Adrenal gland (tissue), 12 donors: ENCODE data around the gene DGKH. TPM values are rescaled to one million over a fixed set of nuclear protein-coding genes. Genes with fewer than 3 reads are reported as not detected.

Experiments
- DNase-seq, 7 donors: peaks; one replicate each; pipeline ENCODE4 v3.0.0-alpha.2; 2019 to 2020
- H3K27ac ChIP-seq, 5 donors: fragments of 200-600 bp; sonication (generic) in 4 of 5; 1 replicate in 3 of 5; 2 replicates in 2 of 5; pipeline versions ENCODE4 v1.5.1 to v1.8.0; 2016 to 2020; ENCODE audit warnings: mild to moderate bottlenecking in 1 of 5
- H3K27me3 ChIP-seq: fragments of 200-600 bp; 2 replicates; pipeline ENCODE4 v1.8.0; 2021
- H3K36me3 ChIP-seq, 2 donors: fragments of 200-600 bp; replicated peaks in 1 of 2; 1 replicate in 1 of 2; 2 replicates in 1 of 2; pipeline versions ENCODE4 v1.5.1 to v1.8.0; 2018 to 2022
- H3K4me1 ChIP-seq, 2 donors: fragments of 200-600 bp; replicated peaks in 1 of 2; 1 replicate in 1 of 2; 2 replicates in 1 of 2; pipeline versions ENCODE4 v1.5.1 to v1.8.0; 2018 to 2021
- H3K4me3 ChIP-seq, 4 donors: fragments of 200-600 bp; sonication (generic) in 3 of 4; one replicate each; pipeline ENCODE4 v1.5.1; 2016 to 2018
- H3K9me3 ChIP-seq, 3 donors: fragments of 200-600 bp; sonication (generic) in 1 of 3; replicated peaks in 1 of 3; 1 replicate in 2 of 3; 2 replicates in 1 of 3; pipeline versions ENCODE4 v1.5.1 to v1.8.0; 2016 to 2021
- CTCF ChIP-seq, 6 experiments: fragments of 450-650 bp in 4 of 6; fragments of 200-600 bp in 2 of 6; sonication (generic) in 1 of 6; IDR thresholded peaks; 1 replicate in 5 of 6; 2 replicates in 1 of 6; pipeline versions ENCODE4 v1.5.1 to v1.8.0; 2016 to 2021; ENCODE audit warnings: antibody characterized with exemption in 6 of 6, mild to moderate bottlenecking in 2 of 6, moderate library complexity in 1 of 6
- POLR2A ChIP-seq, 2 donors: fragments of 450-650 bp; IDR thresholded peaks; one replicate each; pipeline ENCODE4 v1.6.1; 2017; ENCODE audit warnings: antibody characterized with exemption in 2 of 2, mild to moderate bottlenecking in 2 of 2, moderate library complexity in 1 of 2
- WGBS, 4 donors: extraction: QIAGEN DNeasy Blood & Tissue Kit in 2 of 4; methylation state at CpG; one replicate each; pipeline versions ENCODE4 v1.1.5 to v1.1.7; 2013 to 2017; 5-methylcytosine and 5-hydroxymethylcytosine counted together
- intact Hi-C, 2 donors: fragments of 100-400 bp; cut with DNase I; formaldehyde crosslinking; loops; one replicate each; pipeline versions ENCODE4 v1.14.1 to v1.15.0; 2022 to 2023
- polyA plus RNA-seq, 3 donors: library from polyadenylated mRNA; stranded (reverse); fragments of 200-250 nt in 2 of 3; fragments of 350-450 nt in 1 of 3; fragmentation: Illumina TruSeq in 1 of 3; extraction: RNeasy Lipid Tissue Mini Kit (QIAGEN cat#74804) in 1 of 3; gene quantifications; one replicate each; pipeline ENCODE4 v1.2.3, GENCODE V29; 2013 to 2014
- total RNA-seq, 9 donors: library from RNA; depleted of rRNA in 4 of 9; stranded (reverse); fragments of >200 nt in 4 of 9; fragments of 120-200 nt in 1 of 9; fragmentation: NEBNext Ultra II Directional in 1 of 9; extraction: Animal tissue kit (Norgen Biotek cat#: 25700) in 1 of 9; gene quantifications; one replicate each; pipeline versions ENCODE4 v1.1.0 to v1.2.4, GENCODE V29; 2013 to 2023
- donor health status: healthy with polysubstance abuse.
- donor health status: Bipolar disorder and iron deficiency.
- donor health status: DM: yes; HTN: yes; CAD: no.
- donor health status: DM: no; HTN: no; CAD: no.
- donor health status: DM: no; HTN: no; CAD: no.
- donor health status: DM: yes; HTN: yes; CAD: no.

DGKH gene
- total and polyA plus RNA-seq, 12 donors, result 0.81 to 7.1 (median 3.6) TPM

- Histone ChIP-seq H3K27ac (no peak overlapping the region), H3K4me3 (no peak overlapping the region), H3K36me3 (no peaks in the 10 kb centered on the region), H3K27me3 (no peaks in the 10 kb centered on the region), H3K9me3 (no peaks in the 10 kb centered on the region), H3K4me1 (peaks cover 0 to 3% of the 10 kb centered on the region in 2 donors)
- WGBS, 4 donors, result 90 to 93% (median 92%) methylated on average over 5 of the region's 5 CpGs
- intact Hi-C loops, result no loop called here
- no peak for DNase-seq
- no peak for TF ChIP-seq CTCF (IDR thresholded peaks at IDR 0.05)
- TF ChIP-seq POLR2A (IDR thresholded peaks at IDR 0.05), result no peak
These were observed 6.5 kb downstream of the DGKH start for GRCh38 chr13:42054798-42055499.

DNA sequence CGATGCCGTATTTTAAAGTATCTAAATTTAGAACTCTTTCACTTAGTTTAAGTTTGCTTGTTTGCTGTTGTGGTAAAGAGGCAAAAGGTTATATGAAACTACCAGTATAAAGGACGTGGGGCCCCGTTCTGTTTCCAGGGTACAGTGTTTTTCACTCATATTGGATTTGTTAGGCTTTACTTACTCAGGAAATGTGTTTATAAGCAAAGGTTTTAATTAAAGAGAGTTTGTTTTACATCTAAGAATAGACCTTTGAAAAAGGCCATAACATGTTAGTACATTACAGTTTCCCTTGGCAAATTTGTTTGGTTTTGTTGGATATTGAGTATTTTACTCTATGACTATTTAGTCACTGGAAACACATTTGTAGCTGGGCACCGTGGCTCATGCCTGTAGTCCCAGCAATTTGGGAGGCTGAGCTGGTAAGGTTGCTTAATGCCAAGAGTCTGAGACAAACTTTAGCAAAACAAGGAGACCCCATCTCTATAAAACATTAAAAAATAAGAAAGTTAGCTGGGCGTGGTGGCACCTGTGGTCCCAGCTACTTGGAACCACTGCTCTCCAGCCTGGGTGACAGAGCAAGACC lies 7.1 kb downstream of the DGKH start:
- DNase-seq, result no peak
- H3K4me1 ChIP-seq, result peaks cover 0 to 3% of the 10 kb centered on the region in 2 donors
- H3K4me3 ChIP-seq, result no peak overlapping the region
- no peaks in the 10 kb centered on the region for H3K36me3 ChIP-seq
- H3K27ac ChIP-seq, result no peak overlapping the region
- H3K27me3 ChIP-seq, result no peaks in the 10 kb centered on the region
- TF ChIP-seq CTCF (IDR thresholded peaks at IDR 0.05) (no peak), POLR2A (IDR thresholded peaks at IDR 0.05) (no peak)
- no peaks in the 10 kb centered on the region for H3K9me3 ChIP-seq
- intact Hi-C loops, result no loop called here
- 81 to 95% (median 91%) methylated on average over 6 of the region's 6 CpGs for WGBS, 4 donors

DNA sequence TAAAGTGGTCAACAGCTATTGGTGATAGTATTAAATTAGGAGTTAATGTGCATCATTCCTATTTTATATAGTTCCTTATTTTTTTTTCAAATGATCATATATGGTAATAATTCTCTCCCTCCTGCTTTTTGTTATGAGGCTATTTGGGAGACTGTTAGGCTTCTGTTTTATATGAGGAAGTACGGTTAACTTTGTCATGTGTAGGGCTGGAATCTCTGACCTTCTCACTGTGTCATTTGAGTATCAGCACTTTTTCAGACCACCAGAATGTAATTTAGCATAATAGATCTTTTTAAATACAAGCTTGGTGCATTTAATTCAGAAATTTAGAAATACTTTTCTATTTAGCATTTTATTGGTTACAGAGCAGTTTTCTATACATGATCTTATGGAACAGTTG lies 7.7 kb downstream of the DGKH start:
- Histone ChIP-seq H3K27me3 (no peaks in the 10 kb centered on the region), H3K36me3 (no peaks in the 10 kb centered on the region), H3K27ac (no peak overlapping the region), H3K9me3 (no peaks in the 10 kb centered on the region), H3K4me1 (peaks cover 0 to 3% of the 10 kb centered on the region in 2 donors), H3K4me3 (no peak overlapping the region)
- 62 to 81% (median 77%) methylated on average over 1 of the region's 1 CpG for WGBS, 4 donors
- intact Hi-C loops, result no loop called here
- DNase-seq, result no peak
- TF ChIP-seq CTCF (IDR thresholded peaks at IDR 0.05) (no peak), POLR2A (IDR thresholded peaks at IDR 0.05) (no peak)

DNA sequence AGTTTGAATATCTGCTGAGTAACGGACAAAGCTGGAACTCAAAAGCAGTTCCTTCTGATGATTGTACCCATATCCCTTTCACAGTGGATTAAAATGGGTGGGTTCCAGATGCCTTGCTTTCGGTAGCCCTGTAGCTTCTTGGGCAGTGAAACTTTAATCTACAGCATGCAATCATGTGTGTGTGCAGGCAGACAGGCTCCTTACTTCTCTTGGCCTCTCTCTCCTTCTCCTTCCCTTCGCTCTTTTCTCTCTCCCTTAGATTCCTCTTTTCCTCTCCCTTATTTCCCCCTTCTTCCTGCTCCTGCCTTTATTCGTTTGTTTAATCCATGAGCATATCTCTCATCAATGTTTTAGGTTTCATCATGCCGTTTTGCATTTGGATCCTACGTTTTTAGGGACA lies 8.1 kb downstream of the DGKH start:
- H3K27me3 ChIP-seq, result no peaks in the 10 kb centered on the region
- peaks cover 0 to 3% of the 10 kb centered on the region in 2 donors for H3K4me1 ChIP-seq
- no peaks in the 10 kb centered on the region for H3K9me3 ChIP-seq
- no peaks in the 10 kb centered on the region for H3K36me3 ChIP-seq
- 89 to 94% (median 90%) methylated on average over 6 of the region's 6 CpGs for whole genome bisulfite sequencing, 4 donors
- no peak overlapping the region for H3K27ac ChIP-seq
- TF ChIP-seq CTCF (IDR thresholded peaks at IDR 0.05) (no peak), POLR2A (IDR thresholded peaks at IDR 0.05) (no peak)
- DNase-seq, result no peak
- H3K4me3 ChIP-seq, result no peak overlapping the region
- intact Hi-C loops, result no loop called here
